Transverse colon (tissue), 4 donors: Measurements from ENCODE around the gene PROK2.

Experiments used
- CTCF ChIP-seq, 5 experiments: fragments of 200-600 bp in 3 of 5; fragments of 450-650 bp in 2 of 5; sonication (generic) in 3 of 5; IDR thresholded peaks; 1 replicate in 2 of 5; 2 replicates in 3 of 5; pipeline ENCODE4 v1.5.1; 2016 to 2017; ENCODE audit warnings: antibody characterized with exemption in 5 of 5, inconsistent platforms in 3 of 5, mild to moderate bottlenecking in 2 of 5, moderate library complexity in 1 of 5
- EP300 ChIP-seq: sonication (generic); formaldehyde crosslinking; IDR thresholded peaks from one replicate; pipeline ENCODE4 v1.6.1; 2017; ENCODE audit warnings: antibody characterized with exemption, low read depth
- POLR2A ChIP-seq: fragments of 450-650 bp; IDR thresholded peaks from one replicate; pipeline ENCODE4 v1.6.1; 2016; ENCODE audit warnings: antibody characterized with exemption, mild to moderate bottlenecking, moderate library complexity
- POLR2AphosphoS5 ChIP-seq, 3 donors: sonication (generic); formaldehyde crosslinking; IDR thresholded peaks; one replicate each; pipeline ENCODE4 v1.6.1; 2016; ENCODE audit warnings: antibody characterized with exemption in 3 of 3

GRCh38 chr3:71759401-71759800, 25.5 kb downstream of the PROK2 start:
- no peak for TF ChIP-seq CTCF (IDR thresholded peaks at IDR 0.05)
- no peak for TF ChIP-seq POLR2A
- no peak for TF ChIP-seq POLR2AphosphoS5 (IDR thresholded peaks at IDR 0.05)
- TF ChIP-seq EP300: no peak
